HUES6 (cell line): Measurements from ENCODE around the gene SNX24.

ENCODE experiments used
- H3K27ac ChIP-seq: 2 replicates; pipeline ENCODE4 v1.7.0; 2013; ENCODE audit warnings: low read depth, mild to moderate bottlenecking, low read length, inconsistent platforms
- H3K27me3 ChIP-seq: 2 replicates; pipeline ENCODE4 v1.6.1; 2013; ENCODE audit warnings: low read length; ENCODE audit not compliant: control insufficient read depth, insufficient read depth
- H3K36me3 ChIP-seq: 2 replicates; pipeline ENCODE4 v1.6.1; 2013; ENCODE audit warnings: low read length; ENCODE audit not compliant: control insufficient read depth, insufficient read depth
- H3K4me1 ChIP-seq: 2 replicates; pipeline ENCODE4 v1.6.1; 2013; ENCODE audit warnings: low read length; ENCODE audit not compliant: control insufficient read depth, insufficient read depth
- H3K4me3 ChIP-seq: 2 replicates; pipeline ENCODE4 v1.5.1; 2013; ENCODE audit warnings: low read depth, low read length
- H3K9ac ChIP-seq: one replicate; pipeline ENCODE4 v1.6.1; 2013; ENCODE audit warnings: mild to moderate bottlenecking, low read length
- H3K9me3 ChIP-seq: 2 replicates; pipeline ENCODE4 v1.6.1; 2013; ENCODE audit warnings: low read depth, low read length; ENCODE audit not compliant: control insufficient read depth, insufficient read depth

SNX24 gene

GRCh38 chr5:122982376-122982775 is 137.0 kb downstream of the SNX24 start:
- no peaks in the 10 kb centered on the region for H3K9me3 ChIP-seq
- H3K9ac ChIP-seq: no peak overlapping the region
- no peaks in the 10 kb centered on the region for H3K4me1 ChIP-seq
- H3K27me3 ChIP-seq: no peaks in the 10 kb centered on the region
- no peaks in the 10 kb centered on the region for H3K36me3 ChIP-seq
- no peak overlapping the region for H3K4me3 ChIP-seq
- H3K27ac ChIP-seq: no peak overlapping the region

GRCh38 chr5:122984425-122984824 is 139.0 kb downstream of the SNX24 start:
- H3K9me3 ChIP-seq: no peaks in the 10 kb centered on the region
- H3K36me3 ChIP-seq: no peaks in the 10 kb centered on the region
- no peaks in the 10 kb centered on the region for H3K27me3 ChIP-seq
- no peak overlapping the region for H3K9ac ChIP-seq
- H3K4me1 ChIP-seq: no peaks in the 10 kb centered on the region
- no peak overlapping the region for H3K27ac ChIP-seq
- H3K4me3 ChIP-seq: no peak overlapping the region

- Histone ChIP-seq H3K4me3 (no peak overlapping the region), H3K27ac (no peak overlapping the region), H3K9me3 (no peaks in the 10 kb centered on the region), H3K27me3 (no peaks in the 10 kb centered on the region), H3K36me3 (no peaks in the 10 kb centered on the region), H3K4me1 (no peaks in the 10 kb centered on the region), H3K9ac (no peak overlapping the region)
These were observed 139.7 kb downstream of the SNX24 start for GRCh38 chr5:122985006-122985700.

GRCh38 chr5:122985954-122986721 is 140.7 kb downstream of the SNX24 start:
- Histone ChIP-seq H3K36me3 (no peaks in the 10 kb centered on the region), H3K9ac (no peak overlapping the region), H3K27me3 (no peaks in the 10 kb centered on the region), H3K4me1 (no peaks in the 10 kb centered on the region), H3K27ac (no peak overlapping the region), H3K9me3 (no peaks in the 10 kb centered on the region), H3K4me3 (no peak overlapping the region)

GRCh38 chr5:122996091-122996490 is 150.7 kb downstream of the SNX24 start:
- Histone ChIP-seq H3K27me3 (no peaks in the 10 kb centered on the region), H3K4me1 (peaks cover 20% of the 10 kb centered on the region), H3K4me3 (no peak overlapping the region), H3K36me3 (no peaks in the 10 kb centered on the region), H3K9ac (no peak overlapping the region), H3K27ac (no peak overlapping the region), H3K9me3 (no peaks in the 10 kb centered on the region)

GRCh38 chr5:122997294-122997693 is 151.9 kb downstream of the SNX24 start:
- Histone ChIP-seq H3K4me3 (no peak overlapping the region; the same call in 1 of the 2 replicates), H3K27ac (no peak overlapping the region; the same call in 1 of the 2 replicates), H3K9ac (no peak overlapping the region), H3K9me3 (no peaks in the 10 kb centered on the region), H3K27me3 (no peaks in the 10 kb centered on the region), H3K4me1 (peaks cover 20% of the 10 kb centered on the region), H3K36me3 (no peaks in the 10 kb centered on the region)

GRCh38 chr5:122999947-123000563 is 154.6 kb downstream of the SNX24 start:
- Histone ChIP-seq H3K36me3 (no peaks in the 10 kb centered on the region), H3K27ac (no peak overlapping the region), H3K9me3 (no peaks in the 10 kb centered on the region)

GRCh38 chr5:123000731-123001130 is 155.3 kb downstream of the SNX24 start:
- H3K4me3 ChIP-seq: no peak overlapping the region
- no peak overlapping the region for H3K27ac ChIP-seq
- H3K27me3 ChIP-seq: no peaks in the 10 kb centered on the region
- no peaks in the 10 kb centered on the region for H3K36me3 ChIP-seq
- peaks cover 20% of the 10 kb centered on the region for H3K4me1 ChIP-seq
- no peak overlapping the region for H3K9ac ChIP-seq
- H3K9me3 ChIP-seq: no peaks in the 10 kb centered on the region

More at GRCh38 chr5:122999947-123000563, 154.6 kb downstream of the SNX24 start:
- no peaks in the 10 kb centered on the region for H3K27me3 ChIP-seq
- no peak overlapping the region for H3K4me3 ChIP-seq
- H3K4me1 ChIP-seq: peaks cover 20% of the 10 kb centered on the region
- no peak overlapping the region for H3K9ac ChIP-seq

GRCh38 chr5:123001808-123002207 is 156.4 kb downstream of the SNX24 start:
- no peaks in the 10 kb centered on the region for H3K36me3 ChIP-seq
- no peak overlapping the region for H3K9ac ChIP-seq
- H3K4me1 ChIP-seq: peaks cover 17% of the 10 kb centered on the region
- no peaks in the 10 kb centered on the region for H3K27me3 ChIP-seq
- no peak overlapping the region for H3K4me3 ChIP-seq
- H3K27ac ChIP-seq: no peak overlapping the region
- no peaks in the 10 kb centered on the region for H3K9me3 ChIP-seq

- Histone ChIP-seq H3K27ac (no peak overlapping the region), H3K36me3 (no peaks in the 10 kb centered on the region), H3K9ac (no peak overlapping the region), H3K27me3 (no peaks in the 10 kb centered on the region), H3K4me1 (no peaks in the 10 kb centered on the region), H3K4me3 (no peak overlapping the region), H3K9me3 (no peaks in the 10 kb centered on the region)
These were observed 161.8 kb downstream of the SNX24 start for GRCh38 chr5:123007182-123007581.

- Histone ChIP-seq H3K4me3 (no peak overlapping the region), H3K9ac (no peak overlapping the region), H3K27me3 (no peaks in the 10 kb centered on the region), H3K27ac (no peak overlapping the region), H3K9me3 (no peaks in the 10 kb centered on the region), H3K4me1 (no peaks in the 10 kb centered on the region), H3K36me3 (no peaks in the 10 kb centered on the region)
These were observed 162.3 kb downstream of the SNX24 start for GRCh38 chr5:123007754-123008153.
